Measurements from ENCODE around the gene MYOM1. TPM values are rescaled to one million over a fixed set of nuclear protein-coding genes. Genes with fewer than 3 reads are reported as not detected.

The MYOM1 gene
- total RNA-seq, 1 experiment from 2014 or later, result 0.92 TPM

- Histone ChIP-seq H3K36me3 (ENCODE audit: control insufficient read depth, insufficient read depth, low read length) (no peaks in the 10 kb centered on the region), H3K27me3 (ENCODE audit: control insufficient read depth, insufficient read depth, low read length) (no peaks in the 10 kb centered on the region), H3K4me1 (ENCODE audit: control insufficient read depth, insufficient read depth, low read length) (peaks cover 5% of the 10 kb centered on the region; the same call in 1 of the 2 replicates), H3K9me3 (ENCODE audit: control insufficient read depth, insufficient read depth, low read depth, low read length) (no peaks in the 10 kb centered on the region), H3K27ac (ENCODE audit: low read length) (no peak overlapping the region), H3K4me3 (ENCODE audit: low read depth in 2 of 2, low read length in 2 of 2) (no peak overlapping the region)
- ChIA-PET POLR2A (interaction anchor here (0.6 kb wide), 1 partner anchor 102 kb away, joined by 3 read pairs; no protein-coding TSS in a partner anchor), CTCF (no interaction called here)
- in situ Hi-C loops (cut with HindIII; ENCODE audit: low pct_unique_long_range_greater_than_20kb, low sequenced_read_pairs) (no loop called here), intact Hi-C loops (cut with micrococcal nuclease; ENCODE audit: unreplicated experiment) (no loop called here)
- TF ChIP-seq TCF7L2 (IDR thresholded peaks at IDR 0.05; ENCODE audit: low read depth, low read length) (no peak), SIN3A (IDR thresholded peaks at IDR 0.05; ENCODE audit: borderline replicate concordance, insufficient read depth, low read depth, low read length) (no peak), CTCF (IDR thresholded peaks at IDR 0.05) (no peak), POLR2AphosphoS5 (IDR thresholded peaks at IDR 0.05; ENCODE audit: low read depth, low read length) (no peak), REST (IDR thresholded peaks at IDR 0.05; ENCODE audit: insufficient read depth in 1 of 2, low read depth in 2 of 2, low read length in 1 of 2) (no peak)
- no peak for ATAC-seq
- no peak for DNase-seq (ENCODE audit: low read depth, low spot score)
- no TSS peak for BruUV-seq (replicated peaks)
These were observed 183.7 kb downstream of the MYOM1 start for GRCh38 chr18:3036108-3036507.

GRCh38 chr18:3035635-3036034 lies 184.1 kb downstream of the MYOM1 start:
- H3K27me3 ChIP-seq (ENCODE audit: control insufficient read depth, insufficient read depth, low read length), result no peaks in the 10 kb centered on the region
- CTCF ChIA-PET, result no interaction called here
- no peak overlapping the region for H3K4me3 ChIP-seq (ENCODE audit: low read depth in 2 of 2, low read length in 2 of 2)
- no peaks in the 10 kb centered on the region for H3K9me3 ChIP-seq (ENCODE audit: control insufficient read depth, insufficient read depth, low read depth, low read length)
- POLR2A ChIA-PET, result interaction anchor here (0.6 kb wide), 1 partner anchor 103 kb away, joined by 3 read pairs; no protein-coding TSS in a partner anchor
- in situ Hi-C loops (cut with HindIII; ENCODE audit: low pct_unique_long_range_greater_than_20kb, low sequenced_read_pairs), result no loop called here
- BruUV-seq (replicated peaks), result no TSS peak
- ATAC-seq, result no peak
- TF ChIP-seq CTCF (IDR thresholded peaks at IDR 0.05) (no peak), SIN3A (IDR thresholded peaks at IDR 0.05; ENCODE audit: borderline replicate concordance, insufficient read depth, low read depth, low read length) (no peak), REST (IDR thresholded peaks at IDR 0.05; ENCODE audit: insufficient read depth in 1 of 2, low read depth in 2 of 2, low read length in 1 of 2) (no peak), POLR2AphosphoS5 (IDR thresholded peaks at IDR 0.05; ENCODE audit: low read depth, low read length) (no peak), TCF7L2 (IDR thresholded peaks at IDR 0.05; ENCODE audit: low read depth, low read length) (no peak)
- no peak overlapping the region for H3K27ac ChIP-seq (ENCODE audit: low read length)
- intact Hi-C loops (cut with micrococcal nuclease; ENCODE audit: unreplicated experiment), result no loop called here
- no peaks in the 10 kb centered on the region for H3K36me3 ChIP-seq (ENCODE audit: control insufficient read depth, insufficient read depth, low read length)
- H3K4me1 ChIP-seq (ENCODE audit: control insufficient read depth, insufficient read depth, low read length), result peaks cover 5% of the 10 kb centered on the region; the same call in 1 of the 2 replicates
- no peak for DNase-seq (ENCODE audit: low read depth, low spot score)
